C1 segment of cervical spinal cord (tissue), 14 donors: ENCODE results near the gene SYNDIG1L.

Experiments
- DNase-seq, 14 donors: peaks; one replicate each; lab custom pipeline; 2025; lab: John Stamatoyannopoulos, UW

Gene SYNDIG1L

GRCh38 chr14:74429991-74430390 is 4.0 kb upstream of the SYNDIG1L start:
- DNase-seq, result no peak

GRCh38 chr14:74429221-74429691 is 3.2 kb upstream of the SYNDIG1L start:
- DNase-seq, result no peak

- DNase-seq, result no peak
Observed at GRCh38 chr14:74427651-74428050, 1.6 kb upstream of the SYNDIG1L start.

- DNase-seq, result peak in 2 of 14 donors; percentile 12 to 34
Observed at GRCh38 chr14:74425525-74426201, 347 bp downstream of the SYNDIG1L start.

- no peak for DNase-seq
Observed at GRCh38 chr14:74424606-74425005, 1.4 kb downstream of the SYNDIG1L start.

GRCh38 chr14:74423246-74423645 is 2.8 kb downstream of the SYNDIG1L start:
- DNase-seq, result no peak

GRCh38 chr14:74421981-74422380 is 4.0 kb downstream of the SYNDIG1L start:
- DNase-seq, result no peak

GRCh38 chr14:74419086-74419485 is 6.9 kb downstream of the SYNDIG1L start:
- no peak for DNase-seq

GRCh38 chr14:74418031-74418430 is 8.0 kb downstream of the SYNDIG1L start:
- DNase-seq, result peak in 1 of 14 donors; percentile 41

GRCh38 chr14:74417611-74418010 is 8.4 kb downstream of the SYNDIG1L start:
- no peak for DNase-seq

- DNase-seq, result no peak
Observed at GRCh38 chr14:74417201-74417600, 8.8 kb downstream of the SYNDIG1L start.

GRCh38 chr14:74415115-74415437 is 10.9 kb downstream of the SYNDIG1L start:
- DNase-seq, result no peak

- no peak for DNase-seq
Observed at GRCh38 chr14:74414403-74415114, 11.5 kb downstream of the SYNDIG1L start.

GRCh38 chr14:74413627-74414026 is 12.4 kb downstream of the SYNDIG1L start:
- no peak for DNase-seq

GRCh38 chr14:74412753-74413152 is 13.3 kb downstream of the SYNDIG1L start:
- no peak for DNase-seq

- DNase-seq, result no peak
Observed at GRCh38 chr14:74411671-74412070, 14.3 kb downstream of the SYNDIG1L start.

- DNase-seq, result no peak
Observed at GRCh38 chr14:74409441-74409840, 16.6 kb downstream of the SYNDIG1L start.

GRCh38 chr14:74408870-74409269 is 17.1 kb downstream of the SYNDIG1L start:
- DNase-seq, result no peak

- DNase-seq, result no peak
Observed at GRCh38 chr14:74407801-74408154, 18.2 kb downstream of the SYNDIG1L start.

- no peak for DNase-seq
Observed at GRCh38 chr14:74407021-74407800, 18.8 kb downstream of the SYNDIG1L start.

GRCh38 chr14:74405663-74406062 is 20.3 kb downstream of the SYNDIG1L start:
- DNase-seq, result no peak

GRCh38 chr14:74404435-74404834 is 21.6 kb downstream of the SYNDIG1L start:
- DNase-seq, result no peak
